ENCODE data around the gene ARHGAP26.
"Not testable (repeated sequence)": the region's sequence is repeated elsewhere in the genome, so short reads cannot be mapped to it uniquely, and the experiment has no call there.

ARHGAP26 gene

DNA sequence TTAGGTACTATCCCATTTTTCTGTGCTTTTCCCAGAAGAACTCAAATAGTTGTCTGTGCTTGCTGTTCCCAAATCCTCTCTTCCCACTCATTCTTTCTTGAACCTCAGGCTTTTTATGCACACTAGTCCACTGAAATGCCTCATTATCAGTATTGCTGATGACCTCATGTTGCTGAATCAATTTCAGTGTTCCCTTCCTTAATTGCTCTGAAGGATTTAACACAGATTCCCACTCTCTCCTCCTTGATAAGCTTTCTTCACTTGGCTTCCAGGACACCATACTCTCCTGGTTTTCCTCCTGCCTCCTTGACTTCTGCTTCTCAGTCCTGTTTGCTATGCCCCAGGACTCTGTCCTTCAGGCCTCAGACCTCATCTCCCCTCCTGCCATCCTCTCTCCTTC lies 298.5 kb downstream of the ARHGAP26 start:
- no peak for DNase-seq

DNA sequence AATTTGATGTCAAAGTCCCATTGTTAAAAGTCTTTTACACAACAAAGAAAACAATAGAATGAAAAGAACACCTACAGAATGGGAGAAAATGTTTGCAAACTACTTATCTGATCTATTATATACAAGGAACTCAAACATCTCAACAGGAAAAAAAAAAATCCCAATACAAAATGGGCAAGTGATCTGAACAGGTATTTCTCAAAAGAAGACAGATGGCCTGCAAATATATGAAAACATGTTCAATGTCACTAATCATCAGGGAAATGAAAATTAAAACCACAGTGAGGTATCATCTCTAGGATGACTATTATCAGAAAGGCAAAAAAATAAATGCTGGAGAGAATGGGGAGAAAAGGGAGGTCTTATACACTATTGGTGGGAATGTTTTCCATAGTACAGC lies 301.8 kb downstream of the ARHGAP26 start:
- DNase-seq, result no peak

DNA sequence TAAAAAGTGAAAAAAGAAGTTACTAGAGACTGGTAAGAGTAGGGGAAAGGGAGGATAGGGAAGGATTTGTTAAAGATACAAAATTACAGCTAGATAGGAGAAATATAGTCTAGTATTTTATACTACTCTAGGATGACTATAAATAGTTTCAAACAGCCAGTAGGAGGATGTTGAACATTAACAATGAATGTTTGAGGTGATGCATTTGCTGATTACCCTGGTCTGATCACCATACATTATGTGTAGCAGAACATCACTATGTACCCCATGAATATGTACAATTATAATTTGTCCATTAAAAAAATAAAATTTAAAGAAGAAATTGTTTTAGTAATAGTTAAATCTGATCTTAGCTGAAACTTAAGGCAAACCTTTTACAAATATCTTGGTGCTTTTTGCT lies 302.6 kb downstream of the ARHGAP26 start:
- DNase-seq, result no peak

DNA sequence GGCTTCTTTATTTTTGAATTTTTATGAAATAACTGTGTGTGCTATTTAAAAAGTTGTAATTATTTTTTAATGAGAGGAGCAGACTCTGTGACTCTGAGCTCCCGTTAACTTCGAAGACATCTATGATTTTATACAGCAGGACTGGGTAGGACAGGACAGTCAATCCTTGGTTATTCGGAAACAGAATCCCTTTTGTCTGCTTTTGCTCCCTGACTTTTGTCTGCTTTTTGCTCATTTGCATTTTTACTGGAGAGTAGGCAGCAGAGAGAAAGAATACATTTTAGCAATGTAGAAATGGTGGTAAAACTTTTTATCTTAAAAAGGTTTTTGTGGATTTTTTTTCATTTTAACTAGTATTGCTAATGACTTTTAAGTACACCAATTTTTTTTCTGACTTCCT lies 303.6 kb downstream of the ARHGAP26 start:
- no peak for DNase-seq

- DNase-seq, result no peak
Observed at GRCh38 chr5:143074414-143074996, 304.3 kb downstream of the ARHGAP26 start.

DNA sequence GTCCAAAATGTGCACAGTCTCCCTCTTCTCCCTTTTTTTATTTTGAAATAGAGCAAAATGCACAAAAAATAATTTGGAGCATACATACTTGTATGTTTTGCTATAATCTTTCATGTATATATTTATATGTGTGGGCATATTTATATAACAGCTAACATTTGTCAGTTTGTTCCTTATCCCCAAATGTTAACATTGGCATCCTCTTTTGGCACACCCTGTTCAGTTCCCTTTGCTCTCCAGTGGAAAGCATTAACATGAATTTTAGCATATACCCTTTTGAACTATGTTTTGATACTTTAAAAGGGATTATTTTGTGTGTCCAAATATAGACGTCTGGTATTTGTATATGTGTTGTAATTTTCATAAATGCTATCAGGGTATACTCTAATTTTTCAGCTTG lies 306.2 kb downstream of the ARHGAP26 start:
- no peak for DNase-seq

GRCh38 chr5:143077453-143078103 lies 307.4 kb downstream of the ARHGAP26 start:
- DNase-seq, result no peak

DNA sequence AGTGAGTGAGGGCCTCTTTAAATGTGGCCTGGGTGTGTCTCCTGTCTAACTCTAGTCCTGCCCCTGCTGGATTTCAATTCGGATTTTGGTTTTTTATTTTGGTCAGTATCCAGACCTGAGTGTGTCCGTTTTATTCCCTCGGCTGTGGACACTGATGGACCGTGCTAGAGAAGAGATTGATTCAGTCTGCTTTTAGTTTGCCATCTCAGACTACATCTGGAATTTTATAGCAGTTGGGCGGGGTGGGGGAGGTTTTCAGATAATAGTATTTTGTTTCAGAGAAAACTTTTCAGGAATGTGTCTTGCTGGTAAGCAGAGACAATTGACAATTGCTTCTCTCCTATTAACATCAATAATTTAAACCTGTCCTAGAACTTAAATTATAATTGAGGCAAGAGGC lies 308.1 kb downstream of the ARHGAP26 start:
- DNase-seq, result no peak

GRCh38 chr5:143078971-143079370 lies 308.8 kb downstream of the ARHGAP26 start:
- no peak for DNase-seq

DNA sequence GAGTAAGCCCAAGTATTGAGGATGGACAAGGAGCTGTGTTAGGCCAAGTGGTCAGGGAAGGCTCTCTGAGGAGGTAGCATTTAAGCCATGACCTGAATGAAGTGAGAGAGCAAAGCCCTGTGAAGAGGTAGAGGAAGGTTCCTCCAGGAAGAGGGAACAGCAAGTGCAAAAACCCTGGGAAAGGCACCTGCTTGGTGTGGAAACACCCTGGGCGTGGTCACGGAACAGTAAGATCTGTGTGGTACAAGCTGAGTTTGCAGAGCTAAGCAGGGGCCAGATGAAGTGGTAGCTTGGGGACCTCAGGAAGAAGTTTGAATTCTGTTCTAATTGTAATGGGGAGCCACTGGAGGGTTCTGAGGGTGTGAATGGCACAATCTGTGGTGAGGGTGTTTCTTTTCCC lies 310.2 kb downstream of the ARHGAP26 start:
- DNase-seq, result no peak

DNA sequence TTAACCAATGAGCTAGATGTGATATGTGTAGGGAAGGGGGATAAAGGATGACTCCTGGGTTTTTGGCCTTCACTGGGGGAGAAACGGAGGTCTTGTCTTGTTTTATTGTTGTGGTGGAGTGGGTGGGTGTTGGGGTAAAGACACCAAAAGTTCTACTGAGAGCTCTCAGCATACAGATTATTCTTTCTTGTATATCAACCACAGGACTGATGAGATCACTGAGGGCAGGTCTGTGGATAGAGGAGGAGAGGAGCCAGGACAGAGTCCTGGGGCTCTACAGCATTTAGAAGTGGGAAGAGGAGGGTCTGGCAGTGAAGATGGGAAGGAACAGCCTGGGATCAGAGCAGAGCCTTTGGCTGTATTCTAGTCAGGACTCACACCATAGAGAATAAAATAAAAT lies 310.8 kb downstream of the ARHGAP26 start:
- no peak for DNase-seq

- no peak for DNase-seq
Observed at GRCh38 chr5:143083006-143083405, 312.8 kb downstream of the ARHGAP26 start.

DNA sequence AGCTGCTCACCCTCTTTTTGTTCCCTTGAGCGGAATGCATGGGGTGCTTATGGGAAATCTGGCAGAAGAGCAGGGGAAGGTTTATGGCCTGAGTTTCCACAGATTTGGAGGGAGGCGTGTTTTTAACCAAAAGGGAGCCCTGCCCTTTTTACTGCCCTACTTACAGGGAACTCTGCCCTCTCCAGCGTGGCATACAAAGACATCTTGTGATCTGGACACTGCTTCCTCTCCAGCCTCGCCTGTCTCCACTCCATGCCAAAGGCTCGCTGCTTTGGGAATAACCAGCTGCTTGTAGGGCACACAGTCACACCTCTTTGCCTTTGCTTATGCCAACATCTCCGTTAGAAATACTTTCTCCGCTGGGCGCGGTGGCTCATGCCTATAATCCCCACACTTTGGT lies 314.2 kb downstream of the ARHGAP26 start:
- no peak for DNase-seq

- DNase-seq, result no peak
Observed at GRCh38 chr5:143085319-143085917, 315.2 kb downstream of the ARHGAP26 start.

- DNase-seq, result no peak
Observed at GRCh38 chr5:143086546-143086907, 316.4 kb downstream of the ARHGAP26 start.

- no peak for DNase-seq
Observed at GRCh38 chr5:143086908-143087637, 316.9 kb downstream of the ARHGAP26 start.

GRCh38 chr5:143088702-143089101 lies 318.5 kb downstream of the ARHGAP26 start:
- not testable (repeated sequence) for DNase-seq

- not testable (repeated sequence) for DNase-seq
Observed at GRCh38 chr5:143090044-143090443, 319.9 kb downstream of the ARHGAP26 start.

DNA sequence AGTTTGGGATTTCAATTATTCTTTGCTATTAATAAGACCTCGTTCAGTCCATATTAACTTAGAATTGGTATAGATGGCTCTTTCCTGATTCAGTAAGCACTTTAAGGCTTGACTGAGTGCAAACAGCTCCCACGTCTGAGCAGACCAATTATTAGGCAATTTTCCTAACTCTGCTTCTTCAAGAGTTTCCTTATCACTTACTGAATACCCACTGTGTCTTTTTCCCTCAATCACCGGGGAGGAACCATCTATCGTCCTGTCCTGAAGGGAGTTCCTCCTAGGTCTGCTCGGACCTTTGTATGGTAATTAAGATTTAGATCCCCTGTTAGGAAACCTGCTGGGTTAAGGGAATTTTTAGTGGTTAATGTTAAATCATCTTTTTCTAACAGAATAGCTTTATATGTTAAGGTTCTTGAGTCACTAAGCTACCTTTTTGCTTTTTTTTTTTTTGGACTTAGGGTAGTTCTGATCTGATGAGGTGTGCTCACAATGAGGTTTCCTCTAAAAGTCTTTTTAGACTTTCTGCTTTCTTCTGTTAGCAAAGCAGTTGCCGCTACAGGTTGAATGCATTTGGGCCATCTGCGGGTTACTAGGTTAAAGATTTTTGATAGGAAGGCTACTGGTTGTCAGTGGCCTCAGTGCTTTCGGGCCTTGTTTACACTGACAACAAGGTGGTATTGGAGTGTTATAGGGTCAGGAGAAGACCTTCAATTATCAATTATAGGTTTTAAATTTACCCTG lies 322.7 kb downstream of the ARHGAP26 start:
- DNase-seq, result not testable (repeated sequence)

- no peak for DNase-seq
Observed at GRCh38 chr5:143093452-143094086, 323.4 kb downstream of the ARHGAP26 start.

DNA sequence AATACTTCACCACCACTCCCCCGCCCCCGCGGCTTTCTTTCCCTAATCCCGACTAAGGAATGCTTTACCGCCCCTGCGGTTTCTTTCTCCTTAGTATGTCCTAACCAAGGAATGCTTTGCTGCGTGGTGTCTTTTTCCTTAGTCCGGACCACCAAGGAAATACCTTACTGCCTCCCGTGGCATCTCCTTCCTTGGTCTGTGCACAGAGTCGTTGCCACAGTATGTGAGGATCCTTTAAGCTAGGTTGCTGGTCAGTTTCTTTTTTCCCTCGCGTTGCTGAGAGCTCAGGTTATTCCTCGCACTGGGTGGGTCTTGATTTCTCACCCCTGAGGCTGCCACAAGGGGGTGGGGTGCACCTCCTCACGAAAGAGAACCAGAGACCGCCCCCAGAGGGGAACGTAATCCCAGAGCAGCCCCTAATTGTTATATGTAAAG lies 323.9 kb downstream of the ARHGAP26 start:
- DNase-seq, result no peak

DNA sequence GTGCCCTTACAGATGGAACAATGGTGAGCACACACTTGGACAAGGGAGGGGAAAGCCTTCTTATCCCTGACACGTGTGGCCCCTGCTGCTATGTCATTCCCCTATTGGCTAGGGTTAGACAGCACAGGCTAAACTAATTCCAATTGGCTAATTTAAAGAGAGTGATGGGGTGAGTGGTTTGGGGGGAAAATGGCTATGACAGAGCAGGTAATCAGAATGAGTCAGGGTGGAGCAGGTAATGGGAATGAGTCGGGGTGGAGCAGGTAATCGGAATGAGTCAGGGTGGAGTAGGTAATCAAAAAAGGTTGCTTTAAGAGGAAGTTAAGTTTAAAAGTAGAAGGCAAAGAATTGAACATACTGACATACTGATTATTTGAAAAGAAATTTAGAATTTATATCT lies 324.4 kb downstream of the ARHGAP26 start:
- DNase-seq, result peak; percentile 31

- peak; percentile 14 for DNase-seq
Observed at GRCh38 chr5:143101121-143101520, 330.9 kb downstream of the ARHGAP26 start.
